Ishikawa (cell line): ENCODE results near the gene ZNF91.

Experiments
- CEBPB ChIP-seq: IDR thresholded peaks from 2 replicates; pipeline ENCODE4 v1.6.1; 2012
- EGR1 ChIP-seq: IDR thresholded peaks from 2 replicates; pipeline ENCODE4 v1.6.1; 2012
- EP300 ChIP-seq: IDR thresholded peaks from 2 replicates; pipeline ENCODE4 v1.6.1; 2012; ENCODE audit warnings: borderline replicate concordance
- FOXM1 ChIP-seq: IDR thresholded peaks from 2 replicates; pipeline ENCODE4 v1.6.1; 2012; ENCODE audit warnings: low read depth, borderline replicate concordance
- MAX ChIP-seq: IDR thresholded peaks from 2 replicates; pipeline ENCODE4 v1.6.1; 2012
- NFIC ChIP-seq: IDR thresholded peaks from 2 replicates; pipeline ENCODE4 v1.6.1; 2012
- RAD21 ChIP-seq: IDR thresholded peaks from 2 replicates; pipeline ENCODE4 v1.6.1; 2012; ENCODE audit warnings: low read depth
- REST ChIP-seq: IDR thresholded peaks from 2 replicates; pipeline ENCODE4 v1.6.1; 2012; ENCODE audit warnings: low read depth, mild to moderate bottlenecking
- TAF1 ChIP-seq: IDR thresholded peaks from 2 replicates; pipeline ENCODE4 v1.6.1; 2012; ENCODE audit warnings: low read depth, mild to moderate bottlenecking
- TCF12 ChIP-seq: IDR thresholded peaks from 2 replicates; pipeline ENCODE4 v1.6.1; 2012; ENCODE audit warnings: low read depth
- TEAD4 ChIP-seq: IDR thresholded peaks from 2 replicates; pipeline ENCODE4 v1.6.1; 2012
- USF1 ChIP-seq: IDR thresholded peaks from 2 replicates; pipeline ENCODE4 v1.6.1; 2012
- YY1 ChIP-seq: IDR thresholded peaks from 2 replicates; pipeline ENCODE4 v1.6.1; 2012; ENCODE audit warnings: low read depth
- ZBTB7A ChIP-seq: IDR thresholded peaks from 2 replicates; pipeline ENCODE4 v1.6.1; 2012; ENCODE audit warnings: low read depth

The ZNF91 gene

GRCh38 chr19:23305555-23305954 lies 89.7 kb downstream of the ZNF91 start:
- no peak for TF ChIP-seq TAF1
- no peak for TF ChIP-seq EP300

- TF ChIP-seq REST (no peak), TEAD4 (no peak), EP300 (no peak), YY1 (no peak), RAD21 (no peak), USF1 (no peak), NFIC (no peak)
Observed at GRCh38 chr19:23304238-23304637, 91.0 kb downstream of the ZNF91 start.

- no peak for TF ChIP-seq YY1
- no peak for TF ChIP-seq EP300
- TF ChIP-seq EGR1, result no peak
- TF ChIP-seq TCF12, result no peak
- no peak for TF ChIP-seq FOXM1
- no peak for TF ChIP-seq MAX
- TF ChIP-seq CEBPB, result no peak
- no peak for TF ChIP-seq REST
- TF ChIP-seq ZBTB7A, result no peak
Observed at GRCh38 chr19:23294141-23294540, 101.1 kb downstream of the ZNF91 start.
